HFF-Myc (cell line): ENCODE data around the gene LDLRAD4.

Source experiments
- DNase-seq: peaks from one replicate; pipeline ENCODE4 v3.0.0-alpha.2; 2011; ENCODE audit warnings: low read depth; ENCODE audit errors: extremely low read depth
- H3K4me3 ChIP-seq: replicated peaks from 2 replicates; pipeline ENCODE4 v1.5.1; 2011; ENCODE audit warnings: low read depth, mild to moderate bottlenecking, control low read depth, low read length
- TF ChIP-seq, protein P1 (sequence below): IDR thresholded peaks from 2 replicates; pipeline ENCODE4 v1.5.1; 2012; ENCODE audit warnings: mild to moderate bottlenecking, low read depth, low read length, control low read depth; ENCODE audit errors: missing control alignments

LDLRAD4 gene

DNA sequence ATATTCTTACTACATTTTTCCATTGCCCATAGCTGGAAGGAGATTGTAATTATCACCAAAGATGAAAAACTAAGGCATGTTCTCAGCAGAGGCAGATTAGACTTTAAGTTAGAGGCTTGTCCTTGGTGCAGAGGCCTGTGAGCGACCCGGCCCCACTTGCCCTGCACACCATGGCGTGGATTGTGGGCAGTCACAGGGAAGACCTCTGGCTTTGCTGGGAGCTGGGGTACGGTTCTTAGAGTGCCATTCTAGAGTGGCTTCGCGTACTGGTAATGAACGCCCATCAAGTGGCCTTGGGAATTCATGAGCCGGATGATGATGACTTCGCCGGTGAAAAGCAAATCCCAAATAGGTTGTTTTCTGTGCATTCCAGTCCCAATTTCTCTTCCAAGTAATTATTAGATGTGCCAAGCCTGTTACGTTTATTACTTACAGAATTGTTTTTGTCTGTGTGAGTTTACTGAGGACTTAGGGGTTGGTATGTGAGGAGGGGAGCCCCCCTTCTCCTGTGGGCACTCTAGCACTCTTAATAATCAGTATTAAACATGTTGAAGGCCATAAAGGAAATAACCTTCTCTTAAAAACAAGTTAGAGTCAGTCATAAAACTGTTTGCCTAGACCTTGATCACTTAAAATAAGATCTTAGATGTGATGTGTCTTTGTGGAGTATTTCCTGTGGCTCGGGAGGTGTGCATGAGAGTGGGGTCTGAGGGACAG lies 90.6 kb downstream of the LDLRAD4 start:
- DNase-seq = no peak
- H3K4me3 ChIP-seq = no peak overlapping the region
- TF ChIP-seq, protein P1, sequence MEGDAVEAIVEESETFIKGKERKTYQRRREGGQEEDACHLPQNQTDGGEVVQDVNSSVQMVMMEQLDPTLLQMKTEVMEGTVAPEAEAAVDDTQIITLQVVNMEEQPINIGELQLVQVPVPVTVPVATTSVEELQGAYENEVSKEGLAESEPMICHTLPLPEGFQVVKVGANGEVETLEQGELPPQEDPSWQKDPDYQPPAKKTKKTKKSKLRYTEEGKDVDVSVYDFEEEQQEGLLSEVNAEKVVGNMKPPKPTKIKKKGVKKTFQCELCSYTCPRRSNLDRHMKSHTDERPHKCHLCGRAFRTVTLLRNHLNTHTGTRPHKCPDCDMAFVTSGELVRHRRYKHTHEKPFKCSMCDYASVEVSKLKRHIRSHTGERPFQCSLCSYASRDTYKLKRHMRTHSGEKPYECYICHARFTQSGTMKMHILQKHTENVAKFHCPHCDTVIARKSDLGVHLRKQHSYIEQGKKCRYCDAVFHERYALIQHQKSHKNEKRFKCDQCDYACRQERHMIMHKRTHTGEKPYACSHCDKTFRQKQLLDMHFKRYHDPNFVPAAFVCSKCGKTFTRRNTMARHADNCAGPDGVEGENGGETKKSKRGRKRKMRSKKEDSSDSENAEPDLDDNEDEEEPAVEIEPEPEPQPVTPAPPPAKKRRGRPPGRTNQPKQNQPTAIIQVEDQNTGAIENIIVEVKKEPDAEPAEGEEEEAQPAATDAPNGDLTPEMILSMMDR = no peak

GRCh38 chr18:13309748-13310670 lies 91.4 kb downstream of the LDLRAD4 start:
- no peak overlapping the region for H3K4me3 ChIP-seq
- no peak for DNase-seq
- TF ChIP-seq, protein P1 = no peak

DNA sequence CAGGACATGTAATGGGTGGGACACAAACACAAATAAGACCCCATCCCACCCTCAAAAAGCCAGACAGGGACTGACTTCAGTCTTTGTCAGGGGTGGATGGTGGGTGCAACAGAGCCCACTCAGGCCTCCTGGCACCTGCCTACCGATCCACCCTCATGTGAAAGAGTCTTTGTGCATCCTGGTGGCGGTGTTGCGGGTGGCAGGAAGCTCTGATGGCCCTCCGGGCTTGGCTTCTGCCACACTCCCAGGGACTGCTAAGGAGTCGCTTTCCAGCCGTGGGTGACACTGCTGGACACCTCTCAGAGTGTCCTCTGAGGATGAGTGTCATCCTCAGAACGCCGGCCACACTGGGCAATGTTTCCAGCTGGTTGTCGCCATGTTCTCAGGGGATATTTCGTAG lies 92.6 kb downstream of the LDLRAD4 start:
- DNase-seq = no peak
- TF ChIP-seq, protein P1 = no peak
- no peak overlapping the region for H3K4me3 ChIP-seq

DNA sequence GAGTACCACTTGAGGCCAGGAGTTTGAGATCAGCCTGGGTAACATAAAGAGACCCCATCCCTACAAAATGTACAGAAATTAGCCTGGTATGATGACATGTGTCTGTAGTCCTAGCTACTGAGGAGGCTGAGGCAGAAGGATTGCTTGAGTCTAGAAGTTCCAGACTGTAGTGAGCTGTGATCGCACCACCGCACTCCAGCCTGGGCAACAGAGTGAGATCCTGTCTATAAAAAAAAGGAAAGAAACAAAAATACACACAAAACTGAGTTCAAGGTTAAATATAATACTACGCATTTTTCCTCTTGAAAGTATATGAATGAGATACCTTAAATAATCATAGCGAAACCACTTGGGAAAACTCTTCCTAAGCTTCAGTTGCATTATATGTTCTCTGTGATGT lies 94.0 kb downstream of the LDLRAD4 start:
- DNase-seq = no peak
- no peak overlapping the region for H3K4me3 ChIP-seq
- TF ChIP-seq, protein P1 = no peak

DNA sequence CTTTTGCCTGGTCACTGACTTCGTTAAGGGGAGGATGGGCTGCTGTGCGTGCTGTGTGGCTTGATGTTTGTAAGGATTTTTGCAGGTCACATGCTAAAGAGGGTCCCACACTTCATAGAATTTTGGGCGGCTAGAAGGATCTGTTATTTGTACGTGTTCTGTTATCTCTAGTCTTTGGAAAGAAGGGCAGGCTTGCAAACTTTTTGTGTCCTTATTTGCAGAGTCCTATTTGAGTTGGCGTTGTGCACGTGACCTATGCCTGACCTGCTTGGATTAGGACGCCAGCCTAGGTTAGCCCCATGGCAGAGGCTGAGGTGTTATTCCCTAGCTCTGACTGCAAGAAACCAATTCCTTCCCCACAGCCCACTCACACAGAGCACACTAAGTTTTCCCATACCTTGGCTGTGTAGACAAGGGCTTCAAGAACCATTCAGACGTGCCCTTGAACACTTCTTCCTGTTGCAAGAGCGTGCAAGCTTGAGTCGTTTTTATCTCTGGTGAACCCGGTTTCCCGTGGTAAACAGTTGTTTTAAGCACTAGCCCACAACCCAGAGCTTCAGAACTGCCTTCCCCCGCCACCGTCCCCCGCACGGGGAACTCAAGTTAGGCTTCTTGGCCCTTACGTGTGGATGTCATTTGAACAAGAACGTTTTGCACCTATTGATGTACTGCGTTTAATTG lies 94.6 kb downstream of the LDLRAD4 start:
- H3K4me3 ChIP-seq = no peak overlapping the region
- DNase-seq = no peak
- TF ChIP-seq, protein P1 = no peak

- TF ChIP-seq, protein P1 = no peak
- no peak for DNase-seq
- no peak overlapping the region for H3K4me3 ChIP-seq
Observed at GRCh38 chr18:13315000-13315399, 96.4 kb downstream of the LDLRAD4 start.
